ENCODE data around the gene TXNDC8. TPM values are rescaled to one million over a fixed set of nuclear protein-coding genes. Genes with fewer than 3 reads are reported as not detected.

The TXNDC8 gene
- total RNA-seq, 4 donors from 2014 or later, result not detected

DNA sequence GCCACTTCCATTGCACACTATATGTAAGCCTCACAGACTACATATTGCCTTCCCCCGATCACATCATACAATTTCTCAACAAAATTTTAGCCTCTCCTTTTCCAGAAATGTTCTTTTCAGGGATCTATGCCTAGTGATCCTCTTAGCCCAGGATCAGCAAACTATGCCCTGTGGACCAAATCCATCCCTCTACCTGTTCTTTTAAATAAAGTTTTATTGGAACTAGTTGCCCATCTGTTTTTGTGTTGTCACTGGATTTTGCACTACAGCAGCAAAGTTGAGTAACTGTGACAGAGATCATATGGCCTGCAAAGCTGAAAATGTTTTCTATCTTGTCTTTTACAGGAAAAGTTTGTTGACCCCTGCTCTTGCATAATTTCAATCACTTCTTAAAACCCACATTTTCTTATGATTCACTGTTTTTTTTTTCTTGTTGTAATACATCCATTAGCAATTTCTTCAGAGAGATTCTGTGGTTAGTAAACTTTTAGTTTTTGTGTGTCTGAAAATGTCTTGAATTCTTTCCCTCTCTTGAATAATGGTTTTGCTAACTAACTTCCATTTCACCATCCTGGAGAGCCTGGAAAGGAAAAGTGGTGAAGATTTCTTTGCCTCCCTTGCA lies 7.1 kb downstream of the TXNDC8 start:
- TF ChIP-seq, protein P1, sequence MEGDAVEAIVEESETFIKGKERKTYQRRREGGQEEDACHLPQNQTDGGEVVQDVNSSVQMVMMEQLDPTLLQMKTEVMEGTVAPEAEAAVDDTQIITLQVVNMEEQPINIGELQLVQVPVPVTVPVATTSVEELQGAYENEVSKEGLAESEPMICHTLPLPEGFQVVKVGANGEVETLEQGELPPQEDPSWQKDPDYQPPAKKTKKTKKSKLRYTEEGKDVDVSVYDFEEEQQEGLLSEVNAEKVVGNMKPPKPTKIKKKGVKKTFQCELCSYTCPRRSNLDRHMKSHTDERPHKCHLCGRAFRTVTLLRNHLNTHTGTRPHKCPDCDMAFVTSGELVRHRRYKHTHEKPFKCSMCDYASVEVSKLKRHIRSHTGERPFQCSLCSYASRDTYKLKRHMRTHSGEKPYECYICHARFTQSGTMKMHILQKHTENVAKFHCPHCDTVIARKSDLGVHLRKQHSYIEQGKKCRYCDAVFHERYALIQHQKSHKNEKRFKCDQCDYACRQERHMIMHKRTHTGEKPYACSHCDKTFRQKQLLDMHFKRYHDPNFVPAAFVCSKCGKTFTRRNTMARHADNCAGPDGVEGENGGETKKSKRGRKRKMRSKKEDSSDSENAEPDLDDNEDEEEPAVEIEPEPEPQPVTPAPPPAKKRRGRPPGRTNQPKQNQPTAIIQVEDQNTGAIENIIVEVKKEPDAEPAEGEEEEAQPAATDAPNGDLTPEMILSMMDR (IDR thresholded peaks at IDR 0.05), result no peak
- no peak for TF ChIP-seq POLR2A (IDR thresholded peaks at IDR 0.05)
- intact Hi-C loops (cut with DNase I), result no loop called here
- Histone ChIP-seq H3K27me3 (no peaks in the 10 kb centered on the region), H3K36me3 (no peaks in the 10 kb centered on the region), H3K27ac (no peak overlapping the region), H3K4me1 (no peaks in the 10 kb centered on the region), H3K9me3 (no peaks in the 10 kb centered on the region), H3K4me3 (replicated peaks in 1 of 3) (no peak overlapping the region)
- no peak for DNase-seq
- WGBS, 2 donors, result 91 to 94% methylated on average over 1 of the region's 1 CpG

DNA sequence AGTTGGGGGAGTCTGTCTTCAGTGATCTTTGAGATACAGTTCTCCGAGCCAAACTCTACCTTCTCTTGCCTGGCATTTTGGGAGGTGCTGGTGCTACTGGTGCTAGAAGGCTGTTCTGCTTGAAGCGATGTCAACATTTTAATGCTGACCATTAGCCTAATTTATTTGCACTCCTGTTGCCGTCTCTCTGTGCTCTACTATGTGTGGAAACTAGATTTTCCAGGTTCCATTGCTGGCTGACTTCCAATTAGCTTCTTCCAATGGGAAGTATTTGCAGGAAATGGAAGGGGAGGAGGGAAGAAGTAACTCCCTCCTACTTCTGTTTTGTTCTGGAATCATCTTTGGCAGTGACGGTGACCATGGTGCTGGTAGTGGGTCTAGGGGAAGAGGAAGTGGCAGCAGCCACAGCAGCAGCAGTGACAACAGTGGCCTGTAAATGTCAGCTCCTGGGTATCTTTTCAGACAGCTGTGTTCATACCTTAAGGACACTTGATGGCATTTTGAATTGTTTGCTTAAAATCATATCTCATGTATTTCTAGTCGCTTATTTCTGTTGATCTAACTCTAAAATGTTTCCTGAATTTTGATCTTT lies 7.9 kb downstream of the TXNDC8 start:
- H3K4me3 ChIP-seq (replicated peaks in 1 of 3), result no peak overlapping the region
- no peak overlapping the region for H3K27ac ChIP-seq
- H3K36me3 ChIP-seq, result no peaks in the 10 kb centered on the region
- no peaks in the 10 kb centered on the region for H3K9me3 ChIP-seq
- no peaks in the 10 kb centered on the region for H3K4me1 ChIP-seq
- intact Hi-C loops (cut with DNase I), result no loop called here
- TF ChIP-seq, protein P1 (IDR thresholded peaks at IDR 0.05), result no peak
- TF ChIP-seq POLR2A (IDR thresholded peaks at IDR 0.05), result no peak
- H3K27me3 ChIP-seq, result no peaks in the 10 kb centered on the region
- DNase-seq, result no peak
- 70 to 72% methylated on average over 5 of the region's 5 CpGs for WGBS, 2 donors

DNA sequence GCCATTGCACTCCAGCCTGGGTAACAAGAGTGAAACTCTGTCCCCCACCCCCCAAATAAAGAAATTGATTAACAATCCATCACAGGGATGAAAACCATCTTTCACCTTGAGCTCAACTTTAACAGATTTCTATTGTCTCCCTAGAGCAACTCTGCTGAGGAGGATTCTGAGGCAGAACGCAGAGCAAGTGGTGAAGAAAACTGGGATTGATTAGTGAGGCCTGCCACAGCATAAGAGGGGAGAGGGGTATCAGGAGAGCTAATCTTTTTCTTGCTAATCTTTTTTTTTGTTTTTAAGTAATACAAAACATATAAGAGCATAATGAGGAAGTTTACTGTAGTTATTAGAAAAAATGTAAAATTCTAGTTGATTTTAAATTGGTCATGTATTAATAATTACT lies 8.9 kb downstream of the TXNDC8 start:
- Histone ChIP-seq H3K4me3 (replicated peaks in 1 of 3) (no peak overlapping the region), H3K27ac (no peak overlapping the region), H3K9me3 (no peaks in the 10 kb centered on the region), H3K36me3 (no peaks in the 10 kb centered on the region), H3K4me1 (no peaks in the 10 kb centered on the region), H3K27me3 (no peaks in the 10 kb centered on the region)
- TF ChIP-seq POLR2A (IDR thresholded peaks at IDR 0.05), result no peak
- TF ChIP-seq, protein P1 (IDR thresholded peaks at IDR 0.05), result no peak
- intact Hi-C loops (cut with DNase I), result no loop called here
- 73 to 80% methylated on average over 1 of the region's 1 CpG for WGBS, 2 donors
- DNase-seq, result no peak

DNA sequence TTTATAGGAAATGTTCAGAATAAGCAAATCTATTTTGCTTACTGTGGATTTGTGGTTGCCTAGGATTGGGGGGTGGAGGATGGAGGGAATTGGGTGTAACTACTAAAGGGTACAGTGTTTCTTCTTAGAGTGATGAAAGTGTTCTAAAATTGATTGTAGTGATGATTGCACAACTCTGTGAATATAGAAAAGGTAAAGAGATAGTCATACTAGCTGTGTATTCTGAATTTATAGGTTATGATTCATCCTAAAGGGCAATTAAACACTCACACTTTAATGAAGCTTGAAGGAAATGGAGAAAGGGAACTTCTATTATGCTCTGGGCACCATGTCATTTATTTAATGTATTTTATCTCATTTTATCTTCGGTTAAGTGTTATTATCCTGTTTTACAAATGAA lies 9.9 kb downstream of the TXNDC8 start:
- H3K27ac ChIP-seq, result no peak overlapping the region
- no peak for DNase-seq
- H3K9me3 ChIP-seq, result no peaks in the 10 kb centered on the region
- intact Hi-C loops (cut with DNase I), result no loop called here
- H3K27me3 ChIP-seq, result no peaks in the 10 kb centered on the region
- no peak overlapping the region for H3K4me3 ChIP-seq (replicated peaks in 1 of 3)
- H3K4me1 ChIP-seq, result no peaks in the 10 kb centered on the region
- TF ChIP-seq POLR2A (IDR thresholded peaks at IDR 0.05), result no peak
- TF ChIP-seq, protein P1 (IDR thresholded peaks at IDR 0.05), result no peak
- H3K36me3 ChIP-seq, result no peaks in the 10 kb centered on the region
- 93 to 94% methylated on average over 1 of the region's 1 CpG for WGBS, 2 donors

DNA sequence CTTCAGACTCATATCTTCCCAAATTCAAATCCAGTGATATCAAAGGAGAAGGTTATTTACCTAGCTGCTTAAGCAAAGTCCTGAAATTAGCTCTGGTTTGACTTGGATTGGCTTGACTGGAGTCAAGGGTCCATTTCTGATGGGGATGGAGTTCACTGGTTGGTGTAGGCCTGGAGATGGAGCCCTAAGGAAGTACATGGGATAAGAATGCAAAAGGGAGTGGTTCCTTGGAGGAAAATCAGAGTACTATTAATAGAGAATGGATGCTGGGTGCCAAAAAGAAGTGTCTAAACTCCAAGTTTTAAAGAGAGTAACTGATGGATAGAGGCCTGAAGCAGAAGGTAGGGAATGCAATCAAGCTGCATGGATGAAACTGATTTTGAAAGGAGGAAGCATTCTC lies 13.8 kb downstream of the TXNDC8 start:
- no peaks in the 10 kb centered on the region for H3K9me3 ChIP-seq
- intact Hi-C loops (cut with DNase I), result no loop called here
- DNase-seq, result no peak
- H3K27ac ChIP-seq, result no peak overlapping the region
- TF ChIP-seq, protein P1 (IDR thresholded peaks at IDR 0.05), result no peak
- no peak for TF ChIP-seq POLR2A (IDR thresholded peaks at IDR 0.05)
- H3K4me3 ChIP-seq (replicated peaks in 1 of 3), result no peak overlapping the region
- H3K27me3 ChIP-seq, result no peaks in the 10 kb centered on the region
- no peaks in the 10 kb centered on the region for H3K4me1 ChIP-seq
- H3K36me3 ChIP-seq, result no peaks in the 10 kb centered on the region

Measured in thyroid gland (tissue), 4 donors.